Body of pancreas (tissue), 4 donors: ENCODE results near the gene AGXT2.

Source experiments
- POLR2A ChIP-seq, 3 donors: fragments of 450-650 bp; IDR thresholded peaks; one replicate each; pipeline ENCODE4 v1.6.1; 2016; ENCODE audit warnings: antibody characterized with exemption in 3 of 3, mild to moderate bottlenecking in 2 of 3
- TF ChIP-seq, protein P1 (sequence below), 7 experiments: fragments of 450-650 bp in 4 of 7; fragments of 200-600 bp in 3 of 7; sonication (generic) in 3 of 7; IDR thresholded peaks; one replicate each; pipeline ENCODE4 v1.5.1; 2016 to 2019; ENCODE audit warnings: antibody characterized with exemption in 7 of 7

- TF ChIP-seq, protein P1, sequence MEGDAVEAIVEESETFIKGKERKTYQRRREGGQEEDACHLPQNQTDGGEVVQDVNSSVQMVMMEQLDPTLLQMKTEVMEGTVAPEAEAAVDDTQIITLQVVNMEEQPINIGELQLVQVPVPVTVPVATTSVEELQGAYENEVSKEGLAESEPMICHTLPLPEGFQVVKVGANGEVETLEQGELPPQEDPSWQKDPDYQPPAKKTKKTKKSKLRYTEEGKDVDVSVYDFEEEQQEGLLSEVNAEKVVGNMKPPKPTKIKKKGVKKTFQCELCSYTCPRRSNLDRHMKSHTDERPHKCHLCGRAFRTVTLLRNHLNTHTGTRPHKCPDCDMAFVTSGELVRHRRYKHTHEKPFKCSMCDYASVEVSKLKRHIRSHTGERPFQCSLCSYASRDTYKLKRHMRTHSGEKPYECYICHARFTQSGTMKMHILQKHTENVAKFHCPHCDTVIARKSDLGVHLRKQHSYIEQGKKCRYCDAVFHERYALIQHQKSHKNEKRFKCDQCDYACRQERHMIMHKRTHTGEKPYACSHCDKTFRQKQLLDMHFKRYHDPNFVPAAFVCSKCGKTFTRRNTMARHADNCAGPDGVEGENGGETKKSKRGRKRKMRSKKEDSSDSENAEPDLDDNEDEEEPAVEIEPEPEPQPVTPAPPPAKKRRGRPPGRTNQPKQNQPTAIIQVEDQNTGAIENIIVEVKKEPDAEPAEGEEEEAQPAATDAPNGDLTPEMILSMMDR (IDR thresholded peaks at IDR 0.05) = no peak
- TF ChIP-seq POLR2A (IDR thresholded peaks at IDR 0.05) = no peak
These were observed 69.7 kb downstream of the AGXT2 start for GRCh38 chr5:34977934-34978613.
